ENCODE results near the gene GSTM4.
"Not testable (repeated sequence)": the region's sequence is repeated elsewhere in the genome, so short reads cannot be mapped to it uniquely, and the experiment has no call there.

GSTM4 gene

GRCh38 chr1:109657970-109658369 lies 2.1 kb downstream of the GSTM4 start:
- H3K4me3 ChIP-seq (ENCODE audit: low read length) = no peak overlapping the region
- DNase-seq (ENCODE audit: low read depth, low spot score) = no peak

DNA sequence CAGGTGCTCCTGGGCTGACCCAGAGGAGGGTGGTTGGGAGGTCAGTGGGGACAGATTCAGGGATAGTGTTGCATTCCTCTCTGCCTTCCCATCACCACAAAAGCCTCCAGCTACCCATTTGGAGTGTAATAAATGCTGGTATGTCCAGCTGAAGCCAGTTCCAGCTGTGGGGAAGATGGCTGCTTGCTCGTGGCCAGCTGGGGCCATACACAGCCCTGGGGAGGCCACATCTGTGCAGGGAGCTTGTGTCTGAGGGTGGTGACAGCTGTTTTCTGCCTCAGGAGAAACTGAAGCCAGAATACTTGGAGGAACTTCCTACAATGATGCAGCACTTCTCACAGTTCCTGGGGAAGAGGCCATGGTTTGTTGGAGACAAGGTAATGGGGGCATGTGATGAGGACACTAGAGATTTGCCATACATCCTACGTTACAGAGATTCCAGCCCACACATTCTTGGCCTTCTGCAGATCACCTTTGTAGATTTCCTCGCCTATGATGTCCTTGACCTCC lies 2.7 kb downstream of the GSTM4 start:
- DNase-seq (ENCODE audit: low read depth, low spot score) = no peak
- H3K4me3 ChIP-seq (ENCODE audit: low read length) = no peak overlapping the region

- no peak for DNase-seq (ENCODE audit: low read depth, low spot score)
- H3K4me3 ChIP-seq (ENCODE audit: low read length) = no peak overlapping the region
Observed at GRCh38 chr1:109659145-109659544, 3.2 kb downstream of the GSTM4 start.

GRCh38 chr1:109659997-109660690 lies 4.2 kb downstream of the GSTM4 start:
- no peak for DNase-seq (ENCODE audit: low read depth, low spot score)
- H3K4me3 ChIP-seq (ENCODE audit: low read length) = no peak overlapping the region

- H3K4me3 ChIP-seq (ENCODE audit: low read length); DNase-seq (ENCODE audit: low read depth, low spot score): not testable (repeated sequence)
Observed at GRCh38 chr1:109660691-109661026, 4.8 kb downstream of the GSTM4 start.

DNA sequence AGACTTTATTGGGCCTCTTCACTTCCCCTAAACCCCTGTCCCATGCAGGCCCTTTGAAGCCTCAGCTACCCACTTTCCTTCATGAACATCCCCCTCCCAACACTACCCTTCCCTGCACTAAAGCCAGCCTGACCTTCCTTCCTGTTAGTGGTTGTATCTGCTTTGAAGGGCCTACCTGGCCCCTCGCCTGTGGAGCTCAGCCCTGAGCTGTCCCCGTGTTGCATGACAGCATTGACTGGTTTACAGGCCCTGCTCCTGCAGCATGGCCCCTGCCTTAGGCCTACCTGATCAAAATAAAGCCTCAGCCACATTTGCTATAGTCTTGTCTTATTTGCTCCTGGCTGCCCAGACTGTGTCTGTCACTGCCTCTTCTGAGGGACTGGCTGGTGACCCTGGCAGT lies 5.5 kb downstream of the GSTM4 start:
- DNase-seq (ENCODE audit: low read depth, low spot score) = no peak
- no peak overlapping the region for H3K4me3 ChIP-seq (ENCODE audit: low read length)

GRCh38 chr1:109664671-109665070 lies 8.8 kb downstream of the GSTM4 start:
- no peak for DNase-seq (ENCODE audit: low read depth, low spot score)

DNA sequence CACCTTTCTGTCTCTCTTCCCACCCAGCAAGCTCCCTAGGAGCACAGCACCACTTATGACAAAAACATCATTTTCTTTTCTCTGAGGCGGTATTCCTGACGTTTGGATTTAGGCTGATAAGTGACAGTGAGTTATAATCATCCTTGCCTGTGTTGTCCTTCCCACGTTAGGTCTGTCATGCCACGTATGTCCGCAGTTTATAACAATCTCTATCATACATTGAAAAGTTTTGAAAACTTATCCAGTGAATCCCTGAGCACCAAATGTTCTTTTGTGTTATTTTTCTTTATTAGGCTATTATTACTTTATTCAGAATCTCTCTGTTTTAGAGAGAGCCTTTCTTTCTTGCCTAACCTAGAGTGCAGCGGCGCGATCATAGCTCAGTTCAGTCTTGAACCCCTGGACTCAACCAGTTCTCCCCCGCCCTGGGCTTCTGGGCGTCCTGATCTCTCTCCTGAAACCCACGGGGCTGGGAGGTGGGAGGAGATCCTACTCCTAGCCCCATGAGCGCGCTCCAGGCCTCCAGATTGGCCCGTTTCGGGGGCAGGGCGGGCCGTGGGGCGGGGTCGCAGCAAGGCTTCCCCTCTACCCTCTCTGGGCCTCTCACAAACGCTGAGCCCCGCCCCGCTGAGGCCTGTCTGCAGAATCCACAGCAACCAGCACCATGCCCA lies 11.7 kb downstream of the GSTM4 start, which contains the start of gene GSTM2:
Gene GSTM2, plus strand, starts transcription at position 606 of the 671 bp plus-strand sequence. Its CDS starts 59 bp downstream, at position 665.
- peak within 1 kb of the TSS; percentile 13 for H3K4me3 ChIP-seq (ENCODE audit: low read length)

More at GRCh38 chr1:109664671-109665070, 8.8 kb downstream of the GSTM4 start:
- H3K4me3 ChIP-seq (ENCODE audit: low read length) = no peak overlapping the region

GRCh38 chr1:109668123-109668775 lies 12.3 kb downstream of the GSTM4 start:
- no peak for DNase-seq (ENCODE audit: low read depth, low spot score)
- peak overlapping the region; percentile 13 for H3K4me3 ChIP-seq (ENCODE audit: low read length)

More for the DNA sequence above, 11.7 kb downstream of the GSTM4 start, which contains the start of gene GSTM2:
- peak; percentile 47 for DNase-seq (ENCODE audit: low read depth, low spot score)

GRCh38 chr1:109669246-109669948 lies 13.5 kb downstream of the GSTM4 start:
- DNase-seq (ENCODE audit: low read depth, low spot score) = no peak
- no peak overlapping the region for H3K4me3 ChIP-seq (ENCODE audit: low read length)

- not testable (repeated sequence) for H3K4me3 ChIP-seq (ENCODE audit: low read length); DNase-seq (ENCODE audit: low read depth, low spot score)
Observed at GRCh38 chr1:109669949-109670302, 14.0 kb downstream of the GSTM4 start.

- DNase-seq (ENCODE audit: low read depth, low spot score) = no peak
- H3K4me3 ChIP-seq (ENCODE audit: low read length) = no peak overlapping the region
Observed at GRCh38 chr1:109671067-109671466, 15.2 kb downstream of the GSTM4 start.

GRCh38 chr1:109673861-109674260 lies 18.0 kb downstream of the GSTM4 start:
- not testable (repeated sequence) for DNase-seq (ENCODE audit: low read depth, low spot score); H3K4me3 ChIP-seq (ENCODE audit: low read length)

DNA sequence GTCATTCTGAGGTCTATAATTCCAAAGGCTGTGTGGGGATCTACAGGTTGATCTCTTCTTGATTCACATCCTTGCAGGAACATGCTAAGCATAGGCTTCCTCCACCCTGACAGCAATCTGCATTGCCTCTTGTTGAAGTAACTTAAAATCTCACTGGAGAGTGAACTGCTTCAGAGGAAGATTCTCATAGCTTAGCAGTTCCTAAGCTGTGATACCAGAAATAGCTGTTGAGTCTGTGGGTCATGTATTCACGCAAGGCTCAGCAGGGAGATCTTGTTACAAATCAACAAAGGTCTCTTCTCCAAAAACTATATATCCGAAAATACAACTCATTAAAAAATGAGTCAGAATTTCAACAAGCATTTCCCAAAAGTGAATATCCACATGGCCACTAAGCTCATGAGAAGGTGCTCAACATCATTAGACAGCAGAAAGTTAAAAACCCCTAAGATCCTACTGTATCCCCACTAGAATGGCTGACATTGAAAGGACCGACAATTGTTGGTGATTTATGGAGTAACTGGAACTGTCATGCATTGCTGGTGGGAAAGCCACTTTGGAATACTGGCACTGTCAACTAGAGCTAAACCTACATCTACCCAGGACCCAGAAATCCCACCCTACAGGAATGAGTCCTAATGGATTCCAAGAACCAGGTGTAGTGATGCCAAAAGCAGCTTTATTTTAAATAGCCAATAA lies 20.9 kb downstream of the GSTM4 start:
- H3K4me3 ChIP-seq (ENCODE audit: low read length); DNase-seq (ENCODE audit: low read depth, low spot score): not testable (repeated sequence)

GRCh38 chr1:109677459-109677858 lies 21.6 kb downstream of the GSTM4 start:
- H3K4me3 ChIP-seq (ENCODE audit: low read length) = no peak overlapping the region
- DNase-seq (ENCODE audit: low read depth, low spot score) = no peak

- H3K4me3 ChIP-seq (ENCODE audit: low read length); DNase-seq (ENCODE audit: low read depth, low spot score): not testable (repeated sequence)
Observed at GRCh38 chr1:109678637-109679036, 22.7 kb downstream of the GSTM4 start.

GRCh38 chr1:109684777-109685176 lies 28.9 kb downstream of the GSTM4 start:
- not testable (repeated sequence) for H3K4me3 ChIP-seq (ENCODE audit: low read length); DNase-seq (ENCODE audit: low read depth, low spot score)

DNA sequence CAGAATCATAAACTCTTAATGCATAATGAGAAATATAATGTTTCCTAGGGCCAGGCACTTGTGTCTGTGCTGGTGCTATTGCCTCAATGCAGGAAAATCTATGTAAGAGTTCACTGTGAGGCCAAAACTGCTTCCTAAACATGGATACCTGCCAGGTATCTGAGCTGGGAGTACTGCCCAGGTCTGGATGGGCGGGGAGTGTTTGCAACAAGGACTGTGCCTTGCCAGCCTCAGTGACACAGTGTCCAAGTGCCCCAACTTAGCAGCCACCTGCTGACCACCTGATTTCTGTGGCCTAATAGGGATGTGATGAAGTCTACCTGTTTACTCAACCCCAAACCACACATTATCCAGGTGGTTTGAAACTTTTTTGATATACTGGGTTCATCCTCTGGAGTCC lies 29.5 kb downstream of the GSTM4 start:
- not testable (repeated sequence) for H3K4me3 ChIP-seq (ENCODE audit: low read length); DNase-seq (ENCODE audit: low read depth, low spot score)

- not testable (repeated sequence) for H3K4me3 ChIP-seq (ENCODE audit: low read length); DNase-seq (ENCODE audit: low read depth, low spot score)
Observed at GRCh38 chr1:109685890-109686289, 30.0 kb downstream of the GSTM4 start.
